LNCAP (cell line): ENCODE results near the gene IRX1.

Experiments used
- CTCF ChIP-seq: fragments of 450-650 bp; IDR thresholded peaks from 2 replicates; pipeline ENCODE4 v1.5.1; 2017; ENCODE audit warnings: mild to moderate bottlenecking

Gene IRX1

GRCh38 chr5:3613726-3614125 lies 18.1 kb downstream of the IRX1 start:
- TF ChIP-seq CTCF, result no peak

GRCh38 chr5:3615217-3615616 lies 19.6 kb downstream of the IRX1 start:
- TF ChIP-seq CTCF, result no peak

- TF ChIP-seq CTCF, result no peak
These were observed 20.2 kb downstream of the IRX1 start for GRCh38 chr5:3615829-3616228.

- no peak for TF ChIP-seq CTCF
These were observed 23.9 kb downstream of the IRX1 start for GRCh38 chr5:3619579-3619978.

GRCh38 chr5:3622961-3623360 lies 27.3 kb downstream of the IRX1 start:
- no peak for TF ChIP-seq CTCF

GRCh38 chr5:3625626-3626025 lies 30.0 kb downstream of the IRX1 start:
- TF ChIP-seq CTCF, result no peak

- no peak for TF ChIP-seq CTCF
These were observed 38.4 kb downstream of the IRX1 start for GRCh38 chr5:3634061-3634460.

GRCh38 chr5:3639175-3639574 lies 43.5 kb downstream of the IRX1 start:
- no peak for TF ChIP-seq CTCF
